Right kidney (tissue), 9 donors: ENCODE results near the gene CELA3B.
"Not testable (repeated sequence)": the region's sequence is repeated elsewhere in the genome, so short reads cannot be mapped to it uniquely, and the experiment has no call there.

ENCODE experiments used
- DNase-seq: peaks from one replicate; pipeline ENCODE4 v3.0.0-alpha.2; 2016
- long read RNA-seq, 8 donors: transcript quantifications; one replicate each; lab custom pipeline, GENCODE V29; 2026

The CELA3B gene
- long read RNA-seq, donor 1, result 0 reads
- long read RNA-seq, donor 2, result 0 reads
- long read RNA-seq, donor 3, result 0 reads
- long read RNA-seq, donor 4, result 0 reads
- long read RNA-seq, donor 5, result 0 reads
- long read RNA-seq, donor 6, result 0 reads
- long read RNA-seq, donor 7, result 0 reads
- long read RNA-seq, donor 8, result 0 reads

GRCh38 chr1:21976703-21977239 lies at the start of gene CELA3B:
CELA3B (plus strand) TSS chr1:21977022; CDS start chr1:21977040, 18 bp downstream.
- DNase-seq, result not testable (repeated sequence)

- DNase-seq, result no peak
Observed at GRCh38 chr1:21927533-21928237, 49.1 kb upstream of the CELA3B start.

- no peak for DNase-seq
Observed at GRCh38 chr1:21930080-21930571, 46.7 kb upstream of the CELA3B start.

- DNase-seq, result no peak
Observed at GRCh38 chr1:21930629-21931170, 46.1 kb upstream of the CELA3B start.

GRCh38 chr1:21931171-21932093 lies 45.4 kb upstream of the CELA3B start:
- DNase-seq, result no peak

- DNase-seq, result no peak
Observed at GRCh38 chr1:21932127-21932526, 44.7 kb upstream of the CELA3B start.

- no peak for DNase-seq
Observed at GRCh38 chr1:21933397-21934248, 43.2 kb upstream of the CELA3B start.

- DNase-seq, result no peak
Observed at GRCh38 chr1:21935393-21935804, 41.4 kb upstream of the CELA3B start.

GRCh38 chr1:21935891-21936365 lies 40.9 kb upstream of the CELA3B start:
- no peak for DNase-seq

GRCh38 chr1:21936366-21937031 lies 40.3 kb upstream of the CELA3B start:
- no peak for DNase-seq

GRCh38 chr1:21937034-21937371 lies 39.8 kb upstream of the CELA3B start, which contains the start of gene HSPG2:
HSPG2 (minus strand) TSS chr1:21937310; CDS start chr1:21937217, 93 bp downstream.
- DNase-seq, result no peak

- DNase-seq, result peak; percentile 81
Observed at GRCh38 chr1:21937372-21938121, 39.3 kb upstream of the CELA3B start.

- no peak for DNase-seq
Observed at GRCh38 chr1:21938732-21939538, 37.9 kb upstream of the CELA3B start.

GRCh38 chr1:21939650-21940374 lies 37.0 kb upstream of the CELA3B start:
- DNase-seq, result no peak

- no peak for DNase-seq
Observed at GRCh38 chr1:21940492-21940891, 36.3 kb upstream of the CELA3B start.

- DNase-seq, result no peak
Observed at GRCh38 chr1:21941370-21941769, 35.5 kb upstream of the CELA3B start.

GRCh38 chr1:21942464-21942863 lies 34.4 kb upstream of the CELA3B start:
- no peak for DNase-seq

- not testable (repeated sequence) for DNase-seq
Observed at GRCh38 chr1:21942959-21943640, 33.7 kb upstream of the CELA3B start.
